Measurements from ENCODE around the gene VSTM1. TPM values are rescaled to one million over a fixed set of nuclear protein-coding genes. Genes with fewer than 3 reads are reported as not detected.

Gene VSTM1
- total and polyA plus RNA-seq, 2 of the 8 experiments (the other 6 are each of a cell fraction or from before 2014, with no cell fraction given) = 0.12 to 0.65 TPM

DNA sequence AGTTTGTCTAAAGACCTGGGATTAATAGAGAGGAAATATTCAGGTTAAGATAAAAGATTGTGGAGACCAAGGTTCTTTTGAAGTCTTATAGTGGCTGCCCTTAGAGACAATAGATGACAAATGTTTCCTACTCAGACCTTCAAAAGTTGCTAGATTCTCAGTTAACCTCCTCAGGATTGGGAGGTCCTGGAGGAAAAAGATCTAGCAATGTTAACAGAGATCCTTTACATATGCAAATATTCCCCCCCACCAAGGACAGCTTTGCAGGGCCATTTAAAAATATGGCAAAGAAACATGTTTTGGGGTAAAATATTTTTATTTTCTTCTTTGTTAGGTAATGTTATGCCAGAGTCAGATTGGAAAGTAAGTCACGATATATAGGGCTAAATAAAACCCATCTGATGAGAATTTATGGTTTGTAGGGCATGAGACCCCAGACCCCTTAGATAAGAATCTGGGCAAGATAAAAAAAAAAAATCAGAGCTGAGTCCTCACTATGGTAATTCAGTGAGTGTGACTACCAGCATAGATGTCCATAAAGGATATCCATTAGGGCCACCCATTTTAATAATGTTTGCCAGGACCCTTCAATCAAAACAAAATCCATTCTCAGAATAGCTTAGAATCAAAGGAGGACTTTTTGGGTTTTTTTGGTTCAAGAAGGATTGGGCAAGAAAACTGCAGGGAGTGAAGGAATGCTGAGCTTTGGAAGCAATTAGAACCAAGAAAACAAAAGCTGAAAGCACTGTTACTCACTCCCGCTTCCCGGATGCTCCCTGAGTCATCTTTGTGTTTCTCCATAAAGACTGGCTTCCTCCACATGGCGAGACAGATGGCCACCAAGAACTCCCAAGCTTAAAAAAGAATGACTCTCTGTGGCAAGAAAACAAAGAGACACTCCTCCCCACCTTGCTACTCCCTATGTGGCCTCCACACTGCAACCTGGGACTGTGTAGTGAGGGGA is 28.2 kb downstream of the VSTM1 start (continued):
- TF ChIP-seq, protein P1, sequence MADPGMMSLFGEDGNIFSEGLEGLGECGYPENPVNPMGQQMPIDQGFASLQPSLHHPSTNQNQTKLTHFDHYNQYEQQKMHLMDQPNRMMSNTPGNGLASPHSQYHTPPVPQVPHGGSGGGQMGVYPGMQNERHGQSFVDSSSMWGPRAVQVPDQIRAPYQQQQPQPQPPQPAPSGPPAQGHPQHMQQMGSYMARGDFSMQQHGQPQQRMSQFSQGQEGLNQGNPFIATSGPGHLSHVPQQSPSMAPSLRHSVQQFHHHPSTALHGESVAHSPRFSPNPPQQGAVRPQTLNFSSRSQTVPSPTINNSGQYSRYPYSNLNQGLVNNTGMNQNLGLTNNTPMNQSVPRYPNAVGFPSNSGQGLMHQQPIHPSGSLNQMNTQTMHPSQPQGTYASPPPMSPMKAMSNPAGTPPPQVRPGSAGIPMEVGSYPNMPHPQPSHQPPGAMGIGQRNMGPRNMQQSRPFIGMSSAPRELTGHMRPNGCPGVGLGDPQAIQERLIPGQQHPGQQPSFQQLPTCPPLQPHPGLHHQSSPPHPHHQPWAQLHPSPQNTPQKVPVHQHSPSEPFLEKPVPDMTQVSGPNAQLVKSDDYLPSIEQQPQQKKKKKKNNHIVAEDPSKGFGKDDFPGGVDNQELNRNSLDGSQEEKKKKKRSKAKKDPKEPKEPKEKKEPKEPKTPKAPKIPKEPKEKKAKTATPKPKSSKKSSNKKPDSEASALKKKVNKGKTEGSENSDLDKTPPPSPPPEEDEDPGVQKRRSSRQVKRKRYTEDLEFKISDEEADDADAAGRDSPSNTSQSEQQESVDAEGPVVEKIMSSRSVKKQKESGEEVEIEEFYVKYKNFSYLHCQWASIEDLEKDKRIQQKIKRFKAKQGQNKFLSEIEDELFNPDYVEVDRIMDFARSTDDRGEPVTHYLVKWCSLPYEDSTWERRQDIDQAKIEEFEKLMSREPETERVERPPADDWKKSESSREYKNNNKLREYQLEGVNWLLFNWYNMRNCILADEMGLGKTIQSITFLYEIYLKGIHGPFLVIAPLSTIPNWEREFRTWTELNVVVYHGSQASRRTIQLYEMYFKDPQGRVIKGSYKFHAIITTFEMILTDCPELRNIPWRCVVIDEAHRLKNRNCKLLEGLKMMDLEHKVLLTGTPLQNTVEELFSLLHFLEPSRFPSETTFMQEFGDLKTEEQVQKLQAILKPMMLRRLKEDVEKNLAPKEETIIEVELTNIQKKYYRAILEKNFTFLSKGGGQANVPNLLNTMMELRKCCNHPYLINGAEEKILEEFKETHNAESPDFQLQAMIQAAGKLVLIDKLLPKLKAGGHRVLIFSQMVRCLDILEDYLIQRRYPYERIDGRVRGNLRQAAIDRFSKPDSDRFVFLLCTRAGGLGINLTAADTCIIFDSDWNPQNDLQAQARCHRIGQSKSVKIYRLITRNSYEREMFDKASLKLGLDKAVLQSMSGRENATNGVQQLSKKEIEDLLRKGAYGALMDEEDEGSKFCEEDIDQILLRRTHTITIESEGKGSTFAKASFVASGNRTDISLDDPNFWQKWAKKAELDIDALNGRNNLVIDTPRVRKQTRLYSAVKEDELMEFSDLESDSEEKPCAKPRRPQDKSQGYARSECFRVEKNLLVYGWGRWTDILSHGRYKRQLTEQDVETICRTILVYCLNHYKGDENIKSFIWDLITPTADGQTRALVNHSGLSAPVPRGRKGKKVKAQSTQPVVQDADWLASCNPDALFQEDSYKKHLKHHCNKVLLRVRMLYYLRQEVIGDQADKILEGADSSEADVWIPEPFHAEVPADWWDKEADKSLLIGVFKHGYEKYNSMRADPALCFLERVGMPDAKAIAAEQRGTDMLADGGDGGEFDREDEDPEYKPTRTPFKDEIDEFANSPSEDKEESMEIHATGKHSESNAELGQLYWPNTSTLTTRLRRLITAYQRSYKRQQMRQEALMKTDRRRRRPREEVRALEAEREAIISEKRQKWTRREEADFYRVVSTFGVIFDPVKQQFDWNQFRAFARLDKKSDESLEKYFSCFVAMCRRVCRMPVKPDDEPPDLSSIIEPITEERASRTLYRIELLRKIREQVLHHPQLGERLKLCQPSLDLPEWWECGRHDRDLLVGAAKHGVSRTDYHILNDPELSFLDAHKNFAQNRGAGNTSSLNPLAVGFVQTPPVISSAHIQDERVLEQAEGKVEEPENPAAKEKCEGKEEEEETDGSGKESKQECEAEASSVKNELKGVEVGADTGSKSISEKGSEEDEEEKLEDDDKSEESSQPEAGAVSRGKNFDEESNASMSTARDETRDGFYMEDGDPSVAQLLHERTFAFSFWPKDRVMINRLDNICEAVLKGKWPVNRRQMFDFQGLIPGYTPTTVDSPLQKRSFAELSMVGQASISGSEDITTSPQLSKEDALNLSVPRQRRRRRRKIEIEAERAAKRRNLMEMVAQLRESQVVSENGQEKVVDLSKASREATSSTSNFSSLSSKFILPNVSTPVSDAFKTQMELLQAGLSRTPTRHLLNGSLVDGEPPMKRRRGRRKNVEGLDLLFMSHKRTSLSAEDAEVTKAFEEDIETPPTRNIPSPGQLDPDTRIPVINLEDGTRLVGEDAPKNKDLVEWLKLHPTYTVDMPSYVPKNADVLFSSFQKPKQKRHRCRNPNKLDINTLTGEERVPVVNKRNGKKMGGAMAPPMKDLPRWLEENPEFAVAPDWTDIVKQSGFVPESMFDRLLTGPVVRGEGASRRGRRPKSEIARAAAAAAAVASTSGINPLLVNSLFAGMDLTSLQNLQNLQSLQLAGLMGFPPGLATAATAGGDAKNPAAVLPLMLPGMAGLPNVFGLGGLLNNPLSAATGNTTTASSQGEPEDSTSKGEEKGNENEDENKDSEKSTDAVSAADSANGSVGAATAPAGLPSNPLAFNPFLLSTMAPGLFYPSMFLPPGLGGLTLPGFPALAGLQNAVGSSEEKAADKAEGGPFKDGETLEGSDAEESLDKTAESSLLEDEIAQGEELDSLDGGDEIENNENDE (IDR thresholded peaks at IDR 0.05; ENCODE audit: insufficient replicate concordance, low read length) = peak; percentile 50
- TF ChIP-seq SP1 (IDR thresholded peaks at IDR 0.05; ENCODE audit: low read depth, low read length) = no peak
